IPS-11a (cell line): ENCODE results near the gene HSPA1B.
"Not testable (repeated sequence)": the region's sequence is repeated elsewhere in the genome, so short reads cannot be mapped to it uniquely, and the experiment has no call there.

Source experiments
- H3K4me3 ChIP-seq: one replicate; pipeline ENCODE4 v1.5.1; 2013; ENCODE audit warnings: low read depth, low read length, control low read depth

HSPA1B gene

DNA sequence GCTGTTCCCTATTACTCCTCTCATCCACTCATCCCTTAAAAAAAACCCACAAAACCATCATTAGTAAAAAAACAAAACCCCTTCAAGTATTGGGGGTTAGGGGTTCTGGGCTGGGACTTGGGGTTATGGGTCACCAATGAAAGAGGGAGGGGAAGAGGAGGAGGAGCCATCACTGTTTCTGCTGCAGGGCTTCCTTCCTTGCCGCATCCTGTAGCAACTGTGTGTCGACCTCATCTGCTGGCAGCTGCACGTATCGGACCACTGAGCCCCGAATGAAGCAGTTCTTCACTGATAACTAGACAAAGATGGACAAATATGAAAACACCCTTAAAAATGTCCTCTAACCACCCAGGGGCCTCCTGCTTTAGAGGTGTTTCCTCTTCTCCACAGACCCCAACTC lies 29.9 kb upstream of the HSPA1B start:
- no peak overlapping the region for H3K4me3 ChIP-seq

DNA sequence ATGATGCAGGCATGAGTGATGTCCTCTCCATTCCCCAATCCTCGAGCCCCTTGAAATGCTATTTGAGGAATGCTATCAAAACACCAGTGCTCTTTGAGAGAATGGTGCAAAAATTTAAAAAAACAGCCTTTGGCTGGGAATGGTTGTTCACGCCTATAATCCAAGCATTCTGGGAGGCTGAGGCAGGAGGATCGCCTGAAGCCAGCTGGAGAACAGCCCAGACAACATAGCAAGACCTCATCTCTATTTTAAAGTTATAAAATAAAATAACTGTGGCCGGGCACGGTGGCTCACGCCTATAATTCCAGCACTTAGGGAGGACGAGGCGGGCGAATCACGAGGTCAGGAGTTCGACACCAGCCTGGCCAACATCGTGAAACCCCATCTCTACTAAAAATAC lies 27.8 kb upstream of the HSPA1B start:
- no peak overlapping the region for H3K4me3 ChIP-seq

DNA sequence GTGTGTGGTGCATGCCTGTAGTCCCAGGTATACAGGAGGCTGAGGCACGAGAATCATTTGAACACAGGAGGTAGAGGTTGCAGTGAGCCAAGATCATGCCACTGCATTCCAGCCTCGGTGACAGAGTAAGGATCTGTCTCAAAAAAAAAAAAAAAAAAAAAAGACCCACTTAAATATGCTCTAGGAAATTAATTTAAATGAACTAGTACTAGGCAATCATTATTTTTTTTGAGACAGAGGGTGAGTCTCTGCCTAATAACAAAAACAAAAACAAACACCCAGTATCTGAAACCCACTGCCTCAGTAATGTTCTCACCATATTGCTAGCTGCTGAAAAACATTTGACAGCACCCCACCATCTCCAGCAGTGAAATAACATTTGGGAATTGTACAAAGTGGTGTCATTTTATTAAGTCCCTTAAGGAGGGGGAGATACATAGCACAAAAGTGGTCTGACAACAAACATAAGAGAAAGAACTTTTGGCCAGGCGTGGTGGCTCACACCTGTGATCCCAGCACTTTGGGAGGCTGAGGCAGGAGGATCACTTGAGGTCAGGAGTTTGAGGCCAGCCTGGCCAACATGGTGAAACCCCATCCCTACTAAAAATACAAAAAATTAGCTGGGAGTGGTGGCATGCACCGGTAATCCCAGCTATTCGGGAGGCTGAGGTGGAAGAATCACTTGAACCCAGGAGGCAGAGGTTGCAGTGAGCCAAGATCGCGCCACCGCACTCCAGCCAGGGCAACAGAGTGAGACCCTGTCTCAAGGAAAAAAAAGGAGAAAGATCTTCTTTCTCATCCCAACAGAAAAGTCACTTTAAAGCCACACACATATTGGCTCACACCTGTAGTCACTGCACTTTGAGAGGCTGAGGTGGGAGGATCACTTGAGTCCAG lies 26.3 kb upstream of the HSPA1B start:
- not testable (repeated sequence) for H3K4me3 ChIP-seq

DNA sequence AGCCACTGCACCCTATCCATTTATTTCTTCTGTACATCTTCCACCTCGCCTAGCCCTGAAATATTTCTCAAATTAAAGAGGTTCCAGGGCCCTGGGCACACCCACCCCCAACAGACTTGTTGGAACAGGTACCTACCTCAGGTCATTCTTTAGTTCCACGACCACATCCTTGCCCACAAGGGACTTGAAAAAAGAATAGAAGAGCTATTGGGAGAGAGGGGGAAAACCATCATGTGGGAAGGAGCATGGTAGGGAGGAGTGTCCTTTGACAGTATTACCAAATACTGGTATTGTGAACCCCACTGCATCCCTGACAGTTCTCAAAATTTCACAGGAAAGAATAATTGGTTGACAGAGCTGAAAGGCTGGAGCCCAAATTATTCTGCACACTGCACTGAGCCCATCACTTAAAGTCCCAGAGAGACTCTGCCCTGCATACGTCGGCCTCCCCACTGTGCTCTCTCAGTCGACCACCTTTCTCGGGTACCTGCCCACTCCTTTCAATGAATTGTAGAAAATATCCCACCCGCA lies 21.5 kb upstream of the HSPA1B start:
- peak overlapping the region; percentile 70 for H3K4me3 ChIP-seq

GRCh38 chr6:31806470-31807272 lies 20.9 kb upstream of the HSPA1B start, which contains the start of gene LSM2:
Gene LSM2, minus strand, starts transcription at chr6:31806966. Its CDS starts 209 bp downstream, at chr6:31806757.
- peak within 1 kb of the TSS; percentile 70 for H3K4me3 ChIP-seq

DNA sequence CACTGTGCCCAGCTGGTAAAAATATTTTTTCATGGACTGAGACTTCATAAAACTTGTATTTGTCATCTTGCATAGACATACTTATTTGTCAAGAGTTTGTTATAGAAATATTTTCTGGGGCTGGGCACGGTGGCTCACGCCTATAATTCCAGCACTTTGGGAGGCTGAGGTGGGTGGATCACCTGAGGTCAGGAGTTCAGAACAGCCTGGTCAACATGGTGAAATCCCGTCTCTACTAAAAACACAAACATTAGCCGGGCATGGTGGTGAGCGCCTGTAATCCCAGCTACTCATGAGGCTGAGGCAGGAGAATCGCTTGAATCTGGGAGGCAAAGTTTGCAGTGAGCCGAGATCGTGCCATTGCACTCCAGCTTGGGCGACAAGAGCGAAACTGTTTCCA lies 18.9 kb upstream of the HSPA1B start:
- not testable (repeated sequence) for H3K4me3 ChIP-seq

- H3K4me3 ChIP-seq: no peak overlapping the region
Measured at GRCh38 chr6:31811645-31812044, 15.9 kb upstream of the HSPA1B start.

- no peak overlapping the region for H3K4me3 ChIP-seq
Measured at GRCh38 chr6:31813465-31813849, 14.1 kb upstream of the HSPA1B start.

- H3K4me3 ChIP-seq: peak overlapping the region; percentile 35
Measured at GRCh38 chr6:31814677-31815024, 12.9 kb upstream of the HSPA1B start.

- peak within 1 kb of the TSS; percentile 35 for H3K4me3 ChIP-seq
Measured at GRCh38 chr6:31815025-31815838, 12.3 kb upstream of the HSPA1B start, which contains the start of the genes HSPA1A and HSPA1L. Gene HSPA1A, plus strand, starts transcription at chr6:31815543. Its CDS starts 214 bp downstream, at chr6:31815757. Gene HSPA1L, minus strand, starts transcription at chr6:31815283. Its CDS starts 3,311 bp downstream, at chr6:31811972.

DNA sequence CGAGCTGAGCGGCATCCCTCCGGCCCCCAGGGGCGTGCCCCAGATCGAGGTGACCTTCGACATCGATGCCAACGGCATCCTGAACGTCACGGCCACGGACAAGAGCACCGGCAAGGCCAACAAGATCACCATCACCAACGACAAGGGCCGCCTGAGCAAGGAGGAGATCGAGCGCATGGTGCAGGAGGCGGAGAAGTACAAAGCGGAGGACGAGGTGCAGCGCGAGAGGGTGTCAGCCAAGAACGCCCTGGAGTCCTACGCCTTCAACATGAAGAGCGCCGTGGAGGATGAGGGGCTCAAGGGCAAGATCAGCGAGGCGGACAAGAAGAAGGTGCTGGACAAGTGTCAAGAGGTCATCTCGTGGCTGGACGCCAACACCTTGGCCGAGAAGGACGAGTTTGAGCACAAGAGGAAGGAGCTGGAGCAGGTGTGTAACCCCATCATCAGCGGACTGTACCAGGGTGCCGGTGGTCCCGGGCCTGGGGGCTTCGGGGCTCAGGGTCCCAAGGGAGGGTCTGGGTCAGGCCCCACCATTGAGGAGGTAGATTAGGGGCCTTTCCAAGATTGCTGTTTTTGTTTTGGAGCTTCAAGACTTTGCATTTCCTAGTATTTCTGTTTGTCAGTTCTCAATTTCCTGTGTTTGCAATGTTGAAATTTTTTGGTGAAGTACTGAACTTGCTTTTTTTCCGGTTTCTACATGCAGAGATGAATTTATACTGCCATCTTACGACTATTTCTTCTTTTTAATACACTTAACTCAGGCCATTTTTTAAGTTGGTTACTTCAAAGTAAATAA lies 10.2 kb upstream of the HSPA1B start:
- H3K4me3 ChIP-seq: not testable (repeated sequence)

- not testable (repeated sequence) for H3K4me3 ChIP-seq
Measured at GRCh38 chr6:31817929-31818511, 9.5 kb upstream of the HSPA1B start.

- no peak overlapping the region for H3K4me3 ChIP-seq
Measured at GRCh38 chr6:31819871-31820299, 7.7 kb upstream of the HSPA1B start.

DNA sequence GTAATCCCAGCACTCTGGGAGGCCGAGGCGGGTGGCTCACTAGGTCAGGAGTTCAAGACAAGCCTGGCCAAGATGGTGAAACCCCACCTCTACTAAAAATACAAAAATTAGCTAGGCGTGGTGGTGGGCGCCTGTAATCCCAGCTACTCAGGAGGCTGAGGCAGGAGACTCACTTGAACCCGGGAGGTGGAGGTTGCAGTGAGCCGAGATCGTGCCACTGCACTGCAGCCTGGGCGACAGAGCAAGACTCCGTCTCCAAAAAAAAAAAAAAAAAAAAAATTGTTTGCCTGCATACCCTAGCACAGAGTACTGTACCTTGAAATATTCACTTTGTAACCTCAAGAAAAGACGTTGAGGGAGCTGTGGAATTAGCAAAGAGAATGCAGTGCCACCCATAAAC lies 7.1 kb upstream of the HSPA1B start:
- not testable (repeated sequence) for H3K4me3 ChIP-seq

DNA sequence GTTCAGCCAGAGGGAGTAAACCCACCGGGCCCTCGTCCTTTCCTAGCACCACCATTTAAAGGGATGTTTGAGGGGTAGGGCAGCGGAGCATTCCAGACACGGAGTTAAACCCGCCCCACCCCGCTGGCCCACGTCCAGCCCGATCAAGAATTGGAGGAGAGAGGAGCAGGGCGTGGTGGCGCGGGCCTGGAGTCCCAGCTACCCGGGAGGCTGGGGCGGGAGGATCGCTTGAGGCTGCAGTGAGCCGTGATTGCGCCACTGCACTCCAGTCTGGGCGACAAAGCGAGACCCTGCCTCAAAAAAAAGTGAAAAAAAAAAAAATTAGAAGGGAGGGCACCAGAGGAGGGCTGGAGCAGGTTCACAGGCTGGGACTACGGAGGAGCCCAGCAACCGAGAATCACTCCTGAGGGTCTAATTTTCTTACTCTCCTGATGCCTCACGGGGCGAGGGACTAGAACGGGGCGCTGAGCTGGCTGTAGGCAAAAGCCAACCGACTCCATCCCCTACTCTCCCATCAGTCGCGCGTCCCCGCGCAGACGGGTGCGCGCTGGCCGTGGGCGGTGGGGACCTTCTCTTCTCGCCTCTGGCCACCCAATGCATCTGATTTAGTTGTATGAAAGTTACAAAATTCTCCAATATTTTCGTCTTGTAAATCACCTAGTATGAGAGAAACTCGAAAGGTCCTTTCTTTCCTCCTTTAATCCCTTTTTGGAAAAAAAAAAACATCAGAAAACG lies 6.1 kb upstream of the HSPA1B start:
- peak overlapping the region; percentile 61 for H3K4me3 ChIP-seq

- peak overlapping the region; percentile 63 for H3K4me3 ChIP-seq
Measured at GRCh38 chr6:31822036-31822821, 5.3 kb upstream of the HSPA1B start.

GRCh38 chr6:31823592-31824196 lies 3.8 kb upstream of the HSPA1B start:
- not testable (repeated sequence) for H3K4me3 ChIP-seq

GRCh38 chr6:31825553-31825952 lies 2.0 kb upstream of the HSPA1B start:
- H3K4me3 ChIP-seq: no peak overlapping the region
